ENCODE measurements around the gene OGFOD3. TPM values are rescaled to one million over a fixed set of nuclear protein-coding genes. Genes with fewer than 3 reads are reported as not detected.

Gene OGFOD3
- polyA plus RNA-seq, 3 donors from 2014 or later, result 29.3 to 43.5 (median 39.8) TPM

DNA sequence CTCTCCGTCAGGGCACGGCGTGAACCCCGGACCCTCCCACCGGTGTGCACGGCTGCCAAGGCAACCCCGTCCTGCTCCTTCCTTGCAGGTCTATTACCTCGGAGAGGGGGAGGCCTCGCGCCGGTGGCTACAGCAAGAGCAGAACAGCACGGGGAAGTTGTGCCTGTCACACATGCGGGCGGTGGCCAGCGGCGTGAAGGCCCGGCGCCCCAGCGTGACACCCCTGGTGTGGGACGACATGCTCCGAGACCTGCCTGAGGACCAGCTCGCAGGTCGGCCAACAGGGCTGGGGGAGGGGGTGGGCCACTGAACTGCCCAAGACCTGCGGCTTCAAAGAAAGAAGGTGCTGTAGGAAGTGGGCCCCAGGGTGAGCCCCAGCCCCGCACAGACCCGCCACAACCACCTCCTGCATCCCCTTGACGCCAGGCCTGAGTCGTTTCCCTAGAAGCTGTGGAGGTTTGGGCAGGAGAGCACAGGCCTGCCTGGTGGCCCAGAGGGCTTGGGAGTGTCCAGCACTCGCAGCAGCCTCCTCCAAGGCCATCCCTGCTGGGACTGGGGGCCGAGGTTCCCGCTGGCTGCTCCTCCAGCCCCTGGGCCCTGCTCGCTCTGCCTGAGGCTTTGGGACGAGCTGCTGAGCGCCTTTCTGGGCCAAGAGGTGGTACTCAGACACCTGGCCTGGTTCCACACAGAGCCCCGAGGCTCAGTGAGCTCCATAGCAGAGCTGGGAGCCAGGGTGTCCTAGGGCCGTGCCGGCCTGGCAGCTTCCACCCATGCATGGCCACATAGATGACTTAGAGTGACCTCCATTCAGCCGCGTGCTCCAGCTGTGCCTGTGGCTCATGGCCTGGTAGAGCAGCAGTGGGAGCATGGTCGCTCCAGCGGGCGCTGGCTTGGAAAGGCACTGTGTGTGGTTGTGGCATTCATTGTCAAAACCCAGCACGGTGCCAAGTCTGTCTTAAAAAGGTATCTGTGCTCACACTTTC is 17.5 kb upstream of the OGFOD3 start:
- no peaks in the 10 kb centered on the region for H3K36me3 Mint-ChIP-seq
- H3K27me3 Mint-ChIP-seq (ENCODE audit: low read depth in 3 of 3), result peaks cover 0 to 8% (median 0%) of the 10 kb centered on the region in 3 donors
- no peak for DNase-seq
- peak overlapping the region in 3 of 6 donors; percentile 71 to 88 (median 77) for H3K27ac Mint-ChIP-seq
- H3K4me3 Mint-ChIP-seq, result peak overlapping the region in 2 of 5 donors; percentile 46 to 71
- H3K9me3 Mint-ChIP-seq, result no peaks in the 10 kb centered on the region
- H3K4me1 Mint-ChIP-seq, result peaks cover 25 to 30% of the 10 kb centered on the region in 2 donors

DNA sequence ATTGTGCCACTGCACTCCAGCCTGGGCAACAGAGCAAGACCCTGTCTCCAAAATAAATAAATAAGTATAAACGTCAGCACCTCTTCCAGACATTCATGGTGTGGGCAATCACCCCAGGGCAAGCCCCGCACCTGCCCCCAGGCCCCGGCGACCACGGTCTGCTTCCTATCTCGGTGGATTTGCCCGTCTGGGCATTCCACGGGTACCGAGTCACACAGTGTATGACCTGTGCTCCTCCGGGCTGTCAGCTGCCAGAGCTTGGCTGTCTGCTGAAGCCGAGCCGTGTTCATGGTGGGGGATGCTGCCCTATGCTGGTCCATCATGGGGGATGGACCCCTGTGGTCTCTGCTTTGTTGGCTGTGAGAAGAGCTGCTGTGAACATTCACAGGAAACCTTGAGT is 16.7 kb upstream of the OGFOD3 start:
- peaks cover 0 to 3% (median 0%) of the 10 kb centered on the region in 3 donors for H3K36me3 Mint-ChIP-seq
- H3K27ac Mint-ChIP-seq, result peak overlapping the region; percentile 45 to 88 (median 74)
- peaks cover 0 to 7% (median 0%) of the 10 kb centered on the region in 3 donors for H3K27me3 Mint-ChIP-seq (ENCODE audit: low read depth in 3 of 3)
- no peaks in the 10 kb centered on the region for H3K9me3 Mint-ChIP-seq
- H3K4me1 Mint-ChIP-seq, result peaks cover 33 to 38% of the 10 kb centered on the region in 2 donors
- DNase-seq, result no peak
- H3K4me3 Mint-ChIP-seq, result peak overlapping the region; percentile 32 to 71 (median 46)

DNA sequence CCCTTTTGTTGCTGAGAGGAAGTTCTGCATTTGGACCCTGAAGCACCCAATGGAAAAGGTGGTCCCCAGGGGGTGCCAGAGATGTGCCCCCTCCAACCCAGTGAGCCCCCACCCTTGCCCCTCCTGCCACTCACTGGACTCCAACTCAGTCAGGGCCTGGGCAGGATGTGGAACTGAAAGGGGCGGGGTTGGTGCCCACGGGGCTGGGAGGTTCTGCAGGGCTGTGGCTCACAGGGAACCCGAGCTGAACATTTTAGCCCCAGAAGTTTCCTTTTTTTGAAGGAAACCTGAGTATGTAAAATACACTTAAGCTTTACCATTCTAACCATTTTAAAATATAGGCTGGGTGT is 15.8 kb upstream of the OGFOD3 start:
- peaks cover 0 to 10% (median 0%) of the 10 kb centered on the region in 3 donors for H3K36me3 Mint-ChIP-seq
- H3K27me3 Mint-ChIP-seq (ENCODE audit: low read depth in 3 of 3), result peaks cover 0 to 9% (median 0%) of the 10 kb centered on the region in 3 donors
- peak; percentile 54 to 56 (median 56) for DNase-seq
- H3K27ac Mint-ChIP-seq, result peak overlapping the region; percentile 65 to 88 (median 70)
- peak overlapping the region; percentile 56 to 71 (median 66) for H3K4me3 Mint-ChIP-seq
- H3K4me1 Mint-ChIP-seq, result peaks cover 42 to 47% of the 10 kb centered on the region in 2 donors
- no peaks in the 10 kb centered on the region for H3K9me3 Mint-ChIP-seq

DNA sequence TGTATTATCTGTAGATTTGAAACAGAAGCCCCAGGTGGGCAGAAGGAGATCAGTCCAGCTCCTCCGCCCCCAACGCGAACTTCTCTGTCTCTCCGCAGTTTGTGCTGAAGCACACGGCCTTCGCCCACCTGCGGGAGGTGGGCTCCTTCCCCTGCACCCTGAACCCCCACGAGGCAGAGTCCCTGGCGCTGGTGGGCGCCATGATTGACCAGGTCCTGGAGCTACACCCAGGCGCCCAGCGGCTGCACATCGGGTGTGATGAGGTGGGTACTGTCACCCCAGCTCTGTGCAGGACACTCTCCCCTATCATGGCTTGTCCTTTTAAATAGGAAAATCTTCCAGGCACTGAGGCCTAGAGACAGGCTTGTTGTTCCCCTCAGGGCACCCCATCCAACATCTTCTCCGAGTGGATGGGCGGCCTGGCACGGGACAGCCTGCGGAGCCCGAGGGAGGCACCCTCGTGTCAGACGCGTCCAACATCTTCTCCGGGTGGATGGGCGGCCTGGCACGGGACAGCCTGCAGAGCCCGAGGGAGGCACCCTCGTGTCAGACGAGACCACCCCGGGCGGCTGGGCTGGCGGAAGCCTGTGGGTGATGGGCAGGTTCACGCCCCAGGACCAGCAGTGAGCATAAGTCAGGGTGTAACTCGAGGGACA is 15.3 kb upstream of the OGFOD3 start:
- Mint-ChIP-seq H3K9me3 (no peaks in the 10 kb centered on the region), H3K4me3 (peak overlapping the region; percentile 56 to 71 (median 66)), H3K27ac (peak overlapping the region; percentile 65 to 77 (median 73)), H3K27me3 (ENCODE audit: low read depth in 3 of 3) (peaks cover 0 to 9% (median 0%) of the 10 kb centered on the region in 3 donors), H3K36me3 (peaks cover 0 to 10% (median 0%) of the 10 kb centered on the region in 3 donors), H3K4me1 (peaks cover 44 to 52% of the 10 kb centered on the region in 2 donors)
- DNase-seq, result no peak

DNA sequence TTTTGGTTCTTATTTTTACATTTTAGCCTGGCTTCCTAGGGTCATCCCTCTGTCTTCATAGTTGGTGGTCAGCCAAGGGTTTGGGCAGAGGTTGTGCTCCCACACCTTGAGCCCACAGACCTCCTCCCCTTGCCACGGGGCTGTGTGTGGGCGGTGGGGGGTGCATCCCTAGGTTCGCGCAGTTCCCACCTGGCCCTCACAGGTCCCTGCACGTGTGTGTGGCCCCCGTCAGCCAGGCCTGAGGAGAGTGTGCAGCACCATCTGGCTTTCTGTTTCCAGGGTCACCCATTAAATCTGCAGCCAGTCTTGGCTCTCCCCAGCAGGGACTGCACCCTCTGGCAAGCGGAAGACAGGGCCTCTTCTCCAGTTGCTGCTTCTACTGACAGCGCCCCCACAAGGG is 13.6 kb upstream of the OGFOD3 start:
- no peaks in the 10 kb centered on the region for H3K9me3 Mint-ChIP-seq
- H3K4me3 Mint-ChIP-seq, result peak overlapping the region in 1 of 5 donors; percentile 17
- H3K27ac Mint-ChIP-seq, result peak overlapping the region in 5 of 6 donors; percentile 8 to 96 (median 62)
- peaks cover 0 to 9% (median 0%) of the 10 kb centered on the region in 3 donors for H3K27me3 Mint-ChIP-seq (ENCODE audit: low read depth in 3 of 3)
- peaks cover 0 to 14% (median 4%) of the 10 kb centered on the region in 3 donors for H3K36me3 Mint-ChIP-seq
- peaks cover 50 to 56% of the 10 kb centered on the region in 2 donors for H3K4me1 Mint-ChIP-seq
- DNase-seq, result no peak

DNA sequence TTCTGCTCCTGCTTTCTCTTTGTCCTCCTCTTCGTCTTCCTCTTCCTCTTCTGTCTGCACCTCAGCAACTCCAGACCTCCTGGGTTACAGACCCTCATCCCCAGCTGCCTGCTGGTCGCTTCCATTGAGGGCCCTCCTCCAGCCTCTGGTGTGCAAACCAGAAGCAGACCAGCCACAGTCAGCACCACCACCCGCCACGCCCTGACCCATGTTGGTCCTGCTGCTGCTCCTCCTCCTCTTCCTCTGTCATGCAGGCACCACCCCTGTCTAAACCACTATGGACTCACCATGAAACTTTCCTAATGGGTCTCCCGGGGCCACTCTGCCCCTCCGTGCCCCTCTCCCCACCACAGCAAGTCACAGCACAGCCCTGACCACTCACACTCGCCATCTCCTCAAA is 11.4 kb upstream of the OGFOD3 start:
- H3K36me3 Mint-ChIP-seq, result peaks cover 3 to 18% (median 10%) of the 10 kb centered on the region in 3 donors
- H3K27me3 Mint-ChIP-seq (ENCODE audit: low read depth in 3 of 3), result peaks cover 0 to 4% (median 0%) of the 10 kb centered on the region in 3 donors
- peak overlapping the region; percentile 80 to 93 (median 85) for H3K4me3 Mint-ChIP-seq
- no peaks in the 10 kb centered on the region for H3K9me3 Mint-ChIP-seq
- peaks cover 45 to 48% of the 10 kb centered on the region in 2 donors for H3K4me1 Mint-ChIP-seq
- peak overlapping the region; percentile 88 to 97 (median 92) for H3K27ac Mint-ChIP-seq
- DNase-seq, result no peak

DNA sequence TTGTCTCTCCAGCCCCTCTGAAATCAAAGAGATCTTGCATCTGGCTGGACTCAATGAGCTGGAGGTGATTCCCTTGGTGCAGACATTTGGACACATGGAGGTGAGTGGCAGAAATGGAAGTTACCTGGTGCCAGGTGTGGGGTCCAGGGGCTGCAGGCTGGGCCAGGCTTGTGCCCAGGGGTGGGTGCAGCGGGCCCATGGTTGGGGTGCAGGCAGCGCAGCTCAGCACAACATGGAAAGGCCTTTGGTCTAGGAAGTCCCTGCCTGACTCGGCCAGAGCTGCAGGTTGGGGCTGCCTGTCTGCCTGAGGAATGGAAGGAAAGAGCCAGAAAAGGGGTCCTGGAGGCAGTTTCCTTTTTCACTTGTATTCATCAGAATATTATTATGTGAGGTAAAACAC is 10.2 kb upstream of the OGFOD3 start:
- H3K4me3 Mint-ChIP-seq, result peak overlapping the region; percentile 80 to 93 (median 85)
- no peaks in the 10 kb centered on the region for H3K9me3 Mint-ChIP-seq
- peaks cover 38 to 41% of the 10 kb centered on the region in 2 donors for H3K4me1 Mint-ChIP-seq
- H3K36me3 Mint-ChIP-seq, result peaks cover 7 to 22% (median 14%) of the 10 kb centered on the region in 3 donors
- H3K27me3 Mint-ChIP-seq (ENCODE audit: low read depth in 3 of 3), result peaks cover 0 to 4% (median 0%) of the 10 kb centered on the region in 3 donors
- peak overlapping the region in 5 of 6 donors; percentile 88 to 97 (median 93) for H3K27ac Mint-ChIP-seq
- DNase-seq, result no peak

DNA sequence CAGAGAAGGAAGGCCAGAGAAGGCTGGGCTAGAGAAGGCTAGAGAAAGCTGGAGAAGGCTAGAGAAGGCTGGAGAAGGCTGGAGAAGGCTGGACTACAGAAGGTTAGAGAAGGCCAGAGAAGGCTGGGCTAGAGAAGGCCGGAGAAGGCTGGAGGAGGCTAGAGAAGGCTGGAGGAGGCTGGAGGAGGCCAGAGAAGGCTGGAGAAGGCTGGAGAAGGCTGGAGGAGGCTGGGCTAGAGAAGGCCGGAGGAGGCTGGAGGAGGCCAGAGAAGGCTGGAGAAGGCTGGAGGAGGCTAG is 6.4 kb upstream of the OGFOD3 start:
- Mint-ChIP-seq H3K4me1 (peaks cover 32 to 33% of the 10 kb centered on the region in 2 donors), H3K36me3 (peaks cover 20 to 47% (median 32%) of the 10 kb centered on the region in 3 donors), H3K27me3 (ENCODE audit: low read depth in 3 of 3) (peaks cover 0 to 2% (median under 1%) of the 10 kb centered on the region in 3 donors), H3K27ac (peak overlapping the region in 3 of 6 donors; percentile 40 to 83 (median 69)), H3K4me3 (peak overlapping the region in 1 of 5 donors; percentile 15), H3K9me3 (no peaks in the 10 kb centered on the region)
- no peak for DNase-seq

DNA sequence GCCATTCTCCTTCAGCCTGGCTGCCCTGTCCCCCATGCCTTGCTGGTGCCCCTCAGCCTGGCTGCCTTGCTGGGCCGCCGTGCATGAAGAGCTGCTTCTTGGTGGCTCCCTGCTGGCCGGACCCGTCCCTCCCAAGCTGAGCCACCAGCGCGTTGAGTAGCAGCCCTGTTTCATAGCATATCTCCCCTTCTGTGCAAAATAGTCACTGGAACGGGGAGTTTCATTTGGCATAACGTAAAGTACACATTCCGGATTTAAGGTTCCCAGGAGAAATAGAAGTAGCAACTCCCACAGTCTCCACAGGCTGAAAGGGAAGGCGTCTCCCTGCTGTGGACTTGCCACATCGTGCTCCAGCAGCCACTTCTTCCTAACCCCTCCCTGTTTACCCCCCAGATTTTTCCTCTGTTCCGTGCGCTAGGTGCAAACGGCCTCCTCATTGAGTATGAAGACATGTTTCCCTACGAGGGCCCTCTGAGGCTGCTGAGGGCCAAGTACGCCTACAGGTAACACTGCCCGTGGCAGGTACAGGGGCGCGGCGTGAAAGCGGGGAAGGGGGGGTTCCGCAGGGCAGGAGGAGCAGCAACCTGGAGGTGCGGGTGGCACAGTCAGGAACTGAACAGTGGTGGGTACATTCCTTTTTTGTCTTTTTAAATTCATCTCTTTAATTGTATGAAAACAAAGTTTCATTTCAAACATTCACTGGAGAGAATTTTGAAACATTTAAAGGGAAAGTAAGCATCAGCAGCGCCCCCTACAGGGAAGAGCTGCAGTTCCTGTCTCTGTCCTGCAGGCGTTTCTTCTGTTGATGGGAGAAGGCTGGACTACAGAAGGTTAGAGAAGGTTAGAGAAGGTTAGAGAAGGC is 5.8 kb upstream of the OGFOD3 start:
- peaks cover 0 to 2% (median 2%) of the 10 kb centered on the region in 3 donors for H3K27me3 Mint-ChIP-seq (ENCODE audit: low read depth in 3 of 3)
- H3K36me3 Mint-ChIP-seq, result peaks cover 21 to 43% (median 35%) of the 10 kb centered on the region in 3 donors
- peak overlapping the region in 1 of 5 donors; percentile 15 for H3K4me3 Mint-ChIP-seq
- peak in 2 of 3 donors; percentile 36 to 47 for DNase-seq
- peaks cover 32 to 33% of the 10 kb centered on the region in 2 donors for H3K4me1 Mint-ChIP-seq
- no peaks in the 10 kb centered on the region for H3K9me3 Mint-ChIP-seq
- H3K27ac Mint-ChIP-seq, result peak overlapping the region in 3 of 6 donors; percentile 40 to 83 (median 69)

DNA sequence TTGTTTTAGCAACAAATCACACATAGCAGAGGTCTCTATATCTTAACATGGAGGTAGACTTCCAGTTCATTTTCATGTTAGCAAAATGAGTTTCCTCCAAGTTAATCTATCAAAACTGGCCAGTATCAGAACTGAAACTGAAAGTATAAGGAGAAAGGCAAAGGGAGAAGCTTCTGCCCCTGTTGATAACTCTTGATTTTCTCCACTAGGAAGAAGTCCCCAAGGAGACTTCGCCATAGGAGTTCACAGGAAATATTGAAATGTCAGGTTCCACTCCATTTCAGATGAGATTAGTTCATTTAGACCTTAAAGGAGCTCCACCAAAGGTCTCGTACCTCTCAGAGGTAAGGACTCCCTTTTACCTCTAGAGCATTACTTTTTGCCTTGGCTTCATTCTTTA is 1.2 kb upstream of the OGFOD3 start:
- peaks cover 15 to 32% (median 23%) of the 10 kb centered on the region in 3 donors for H3K36me3 Mint-ChIP-seq
- peak overlapping the region; percentile 89 to 95 (median 92) for H3K27ac Mint-ChIP-seq
- H3K27me3 Mint-ChIP-seq (ENCODE audit: low read depth in 3 of 3), result peaks cover 0 to 6% (median 2%) of the 10 kb centered on the region in 3 donors
- peak; percentile 27 to 33 (median 30) for DNase-seq
- H3K9me3 Mint-ChIP-seq, result no peaks in the 10 kb centered on the region
- peaks cover 24 to 33% of the 10 kb centered on the region in 2 donors for H3K4me1 Mint-ChIP-seq
- peak overlapping the region; percentile 84 to 88 (median 86) for H3K4me3 Mint-ChIP-seq

DNA sequence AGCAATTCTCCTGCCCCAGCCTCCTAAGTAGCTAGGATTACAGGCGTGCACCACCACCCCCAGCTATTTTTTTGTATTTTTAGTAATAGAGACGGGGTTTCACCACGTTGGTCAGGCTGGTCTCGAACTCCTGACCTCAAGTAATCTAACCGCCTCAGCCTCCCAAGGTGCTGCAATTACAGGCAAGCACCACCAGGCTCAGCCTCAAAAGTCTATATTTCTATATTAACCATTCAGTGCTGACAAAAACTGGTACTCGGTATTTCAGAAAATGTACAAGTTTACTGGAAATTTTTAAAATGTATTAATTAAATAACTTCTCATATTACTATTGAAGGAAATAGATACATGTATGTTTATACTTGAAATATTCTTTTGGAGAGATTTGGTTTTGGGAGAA is 1.6 kb downstream of the OGFOD3 start:
- DNase-seq, result no peak
- Mint-ChIP-seq H3K4me3 (peak overlapping the region in 1 of 5 donors; percentile 75), H3K27me3 (ENCODE audit: low read depth in 3 of 3) (peaks cover 0 to 8% (median 2%) of the 10 kb centered on the region in 3 donors)

DNA sequence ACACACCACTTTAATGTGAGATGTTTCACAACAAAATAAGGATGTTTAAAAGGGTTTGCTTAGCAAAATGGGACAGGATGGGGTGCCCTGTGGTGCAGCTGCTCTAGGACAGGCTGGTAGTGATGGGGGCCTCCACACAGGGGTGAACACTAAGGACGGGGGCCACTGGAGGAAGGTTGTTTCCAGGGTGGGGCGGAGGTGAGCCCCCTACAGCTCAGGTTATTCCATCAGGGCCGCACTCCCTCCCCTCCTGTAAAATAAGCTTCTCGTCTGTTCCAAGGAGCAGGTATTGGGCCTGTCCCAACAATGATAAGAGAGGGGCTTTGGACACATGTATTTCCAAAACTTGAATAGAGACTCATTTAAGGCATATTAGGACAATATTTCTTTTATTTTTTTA is 2.1 kb downstream of the OGFOD3 start:
- DNase-seq, result no peak
- Mint-ChIP-seq H3K4me1 (peaks cover 29 to 34% of the 10 kb centered on the region in 2 donors), H3K4me3 (no peak overlapping the region), H3K36me3 (peaks cover 4 to 16% (median 11%) of the 10 kb centered on the region in 3 donors), H3K27ac (no peak overlapping the region), H3K27me3 (ENCODE audit: low read depth in 3 of 3) (peaks cover 0 to 8% (median 2%) of the 10 kb centered on the region in 3 donors), H3K9me3 (no peaks in the 10 kb centered on the region)

More for the DNA sequence above, 1.6 kb downstream of the OGFOD3 start:
- Mint-ChIP-seq H3K4me1 (peaks cover 29 to 34% of the 10 kb centered on the region in 2 donors), H3K27ac (no peak overlapping the region), H3K9me3 (no peaks in the 10 kb centered on the region), H3K36me3 (peaks cover 7 to 21% (median 11%) of the 10 kb centered on the region in 3 donors)

DNA sequence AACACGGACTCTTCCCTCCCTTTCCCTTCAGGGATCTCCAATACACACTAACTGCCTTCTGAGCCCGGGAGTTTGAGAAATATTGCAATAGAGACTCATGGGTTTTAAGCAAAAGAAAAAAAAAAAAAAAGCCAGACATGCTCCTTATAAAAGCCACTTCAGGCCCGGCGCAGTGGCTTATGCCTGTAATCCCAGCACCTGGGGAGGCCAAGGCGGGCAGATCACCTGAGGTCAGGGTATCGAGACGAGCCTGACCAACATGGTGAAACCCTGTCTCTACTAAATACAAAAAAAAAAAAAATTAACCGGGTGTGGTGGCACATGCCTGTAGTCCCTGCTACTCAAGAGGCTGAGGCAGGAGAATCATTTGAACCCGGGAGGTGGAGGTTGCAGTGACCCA is 2.6 kb downstream of the OGFOD3 start:
- no peak overlapping the region for H3K27ac Mint-ChIP-seq
- no peaks in the 10 kb centered on the region for H3K9me3 Mint-ChIP-seq
- H3K4me3 Mint-ChIP-seq, result no peak overlapping the region
- peaks cover 29 to 34% of the 10 kb centered on the region in 2 donors for H3K4me1 Mint-ChIP-seq
- peaks cover 4 to 12% (median 11%) of the 10 kb centered on the region in 3 donors for H3K36me3 Mint-ChIP-seq
- DNase-seq, result no peak
- peaks cover 0 to 8% (median 2%) of the 10 kb centered on the region in 3 donors for H3K27me3 Mint-ChIP-seq (ENCODE audit: low read depth in 3 of 3)

Data from immature natural killer cell (primary cell).